Measurements from ENCODE around the gene MMAB.

DNA sequence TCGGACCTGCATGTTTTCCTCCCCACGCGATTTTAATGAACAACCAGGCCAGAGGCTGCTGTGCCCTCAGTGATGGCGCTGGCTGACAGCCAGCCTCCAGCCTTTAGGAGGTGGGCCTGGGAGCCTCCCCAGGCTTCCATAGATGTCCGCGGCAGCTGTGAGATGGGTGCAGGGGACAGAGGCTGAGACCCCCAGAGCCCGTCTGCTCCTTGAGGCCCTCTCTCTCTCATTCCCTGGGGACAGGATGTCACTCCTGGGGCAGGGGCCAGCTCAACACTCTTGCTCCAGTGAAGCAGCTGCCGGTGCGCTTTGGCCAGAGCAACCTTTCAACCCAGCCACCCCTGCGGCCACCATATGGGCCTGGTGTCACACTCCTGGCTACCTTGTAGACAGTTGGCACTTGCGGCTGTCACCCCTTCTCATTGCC is 25.1 kb upstream of the MMAB start:
- TF ChIP-seq, protein P1, sequence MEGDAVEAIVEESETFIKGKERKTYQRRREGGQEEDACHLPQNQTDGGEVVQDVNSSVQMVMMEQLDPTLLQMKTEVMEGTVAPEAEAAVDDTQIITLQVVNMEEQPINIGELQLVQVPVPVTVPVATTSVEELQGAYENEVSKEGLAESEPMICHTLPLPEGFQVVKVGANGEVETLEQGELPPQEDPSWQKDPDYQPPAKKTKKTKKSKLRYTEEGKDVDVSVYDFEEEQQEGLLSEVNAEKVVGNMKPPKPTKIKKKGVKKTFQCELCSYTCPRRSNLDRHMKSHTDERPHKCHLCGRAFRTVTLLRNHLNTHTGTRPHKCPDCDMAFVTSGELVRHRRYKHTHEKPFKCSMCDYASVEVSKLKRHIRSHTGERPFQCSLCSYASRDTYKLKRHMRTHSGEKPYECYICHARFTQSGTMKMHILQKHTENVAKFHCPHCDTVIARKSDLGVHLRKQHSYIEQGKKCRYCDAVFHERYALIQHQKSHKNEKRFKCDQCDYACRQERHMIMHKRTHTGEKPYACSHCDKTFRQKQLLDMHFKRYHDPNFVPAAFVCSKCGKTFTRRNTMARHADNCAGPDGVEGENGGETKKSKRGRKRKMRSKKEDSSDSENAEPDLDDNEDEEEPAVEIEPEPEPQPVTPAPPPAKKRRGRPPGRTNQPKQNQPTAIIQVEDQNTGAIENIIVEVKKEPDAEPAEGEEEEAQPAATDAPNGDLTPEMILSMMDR (IDR thresholded peaks at IDR 0.05), result no peak
- no peak for TF ChIP-seq SMC3 (IDR thresholded peaks at IDR 0.05)
- TF ChIP-seq POLR2A (IDR thresholded peaks at IDR 0.05; ENCODE audit: low read length), result no peak
- TF ChIP-seq KDM5A (IDR thresholded peaks at IDR 0.05), result no peak
- TF ChIP-seq ZFP36 (IDR thresholded peaks at IDR 0.05; ENCODE audit: borderline replicate concordance, partially characterized antibody), result no peak
- no peak for TF ChIP-seq BHLHE40 (IDR thresholded peaks at IDR 0.05; ENCODE audit: low read depth, low read length)
- TF ChIP-seq MAFK (IDR thresholded peaks at IDR 0.05; ENCODE audit: partially characterized antibody), result no peak
- TF ChIP-seq MYC (IDR thresholded peaks at IDR 0.05; ENCODE audit: borderline replicate concordance, low read length), result no peak
- TF ChIP-seq, protein P2, sequence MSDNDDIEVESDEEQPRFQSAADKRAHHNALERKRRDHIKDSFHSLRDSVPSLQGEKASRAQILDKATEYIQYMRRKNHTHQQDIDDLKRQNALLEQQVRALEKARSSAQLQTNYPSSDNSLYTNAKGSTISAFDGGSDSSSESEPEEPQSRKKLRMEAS (IDR thresholded peaks at IDR 0.05), result no peak
- TF ChIP-seq RAD21 (conservative IDR thresholded peaks at IDR 0.05 in 1 of 2, IDR thresholded peaks at IDR 0.05 in 1 of 2), result no peak
- no peak for TF ChIP-seq ZSCAN20 (CRISPR knock-in tag; IDR thresholded peaks at IDR 0.05)
- TF ChIP-seq, protein P3, sequence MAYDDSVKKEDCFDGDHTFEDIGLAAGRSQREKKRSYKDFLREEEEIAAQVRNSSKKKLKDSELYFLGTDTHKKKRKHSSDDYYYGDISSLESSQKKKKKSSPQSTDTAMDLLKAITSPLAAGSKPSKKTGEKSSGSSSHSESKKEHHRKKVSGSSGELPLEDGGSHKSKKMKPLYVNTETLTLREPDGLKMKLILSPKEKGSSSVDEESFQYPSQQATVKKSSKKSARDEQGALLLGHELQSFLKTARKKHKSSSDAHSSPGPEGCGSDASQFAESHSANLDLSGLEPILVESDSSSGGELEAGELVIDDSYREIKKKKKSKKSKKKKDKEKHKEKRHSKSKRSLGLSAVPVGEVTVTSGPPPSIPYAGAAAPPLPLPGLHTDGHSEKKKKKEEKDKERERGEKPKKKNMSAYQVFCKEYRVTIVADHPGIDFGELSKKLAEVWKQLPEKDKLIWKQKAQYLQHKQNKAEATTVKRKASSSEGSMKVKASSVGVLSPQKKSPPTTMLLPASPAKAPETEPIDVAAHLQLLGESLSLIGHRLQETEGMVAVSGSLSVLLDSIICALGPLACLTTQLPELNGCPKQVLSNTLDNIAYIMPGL (CRISPR knock-in tag; IDR thresholded peaks at IDR 0.05; ENCODE audit: borderline replicate concordance), result no peak
